Activated B cell treated with CpG ODN at 0.5 μM for 24 hours (primary cell): ENCODE measurements around the gene RNPEP. TPM values are rescaled to one million over a fixed set of nuclear protein-coding genes. Genes with fewer than 3 reads are reported as not detected.
"Not testable (repeated sequence)": the region's sequence is repeated elsewhere in the genome, so short reads cannot be mapped to it uniquely, and the experiment has no call there.

ENCODE experiments used
- ATAC-seq: fragments of 200-7000 bp; cut with Tn5 transposase; one replicate; pipeline ENCODE4 v1.10.0; 2021; ENCODE audit warnings: low read depth, mild to moderate bottlenecking, moderate library complexity
- CTCF ChIA-PET: fragments of 350-600 bp; sonication (Branson Sonifier 250); formaldehyde crosslinking; loops from one replicate; lab custom pipeline; 2021; ENCODE audit warnings: antibody characterized with exemption; lab: Charles Lee
- POLR2A ChIA-PET: fragments of 350-600 bp; sonication (Branson Sonifier 250); formaldehyde crosslinking; loops from one replicate; lab custom pipeline; 2021; ENCODE audit warnings: antibody characterized with exemption; lab: Charles Lee
- DNase-seq: peaks from one replicate; pipeline ENCODE4 v3.0.0; 2022
- H3K27ac Mint-ChIP-seq: one replicate; pipeline ENCODE4 v1.8.0; 2020; ENCODE audit warnings: mixed read lengths
- H3K27me3 Mint-ChIP-seq: one replicate; pipeline ENCODE4 v1.8.0; 2021; ENCODE audit warnings: mixed read lengths
- H3K36me3 Mint-ChIP-seq: one replicate; pipeline ENCODE4 v1.8.0; 2021; ENCODE audit warnings: low read depth, mixed read lengths
- H3K4me1 Mint-ChIP-seq: one replicate; pipeline ENCODE4 v1.8.0; 2021; ENCODE audit warnings: mixed read lengths
- H3K4me3 Mint-ChIP-seq: one replicate; pipeline ENCODE4 v1.8.0; 2020; ENCODE audit warnings: mild to moderate bottlenecking, mixed read lengths
- H3K9me3 Mint-ChIP-seq: one replicate; pipeline ENCODE4 v1.8.0; 2020; ENCODE audit warnings: mixed read lengths
- intact Hi-C: fragments of 100-400 bp; cut with micrococcal nuclease; formaldehyde crosslinking; loops from one replicate; pipeline ENCODE4 v1.15.1; 2024
- total RNA-seq: library from RNA; stranded (reverse); gene quantifications from 2 replicates; pipeline ENCODE4 v1.2.3, GENCODE V29; 2022
- TF ChIP-seq, protein P1 (sequence below): fragments of 200-600 bp; IDR thresholded peaks from one replicate; pipeline ENCODE4 v1.8.0; 2022; ENCODE audit warnings: antibody characterized with exemption, mild to moderate bottlenecking

The RNPEP gene
- total RNA-seq, 1 donor from 2014 or later: 37.3 TPM

GRCh38 chr1:201939148-201939547 is 43.3 kb upstream of the RNPEP start:
- H3K36me3 Mint-ChIP-seq: no peaks in the 10 kb centered on the region

DNA sequence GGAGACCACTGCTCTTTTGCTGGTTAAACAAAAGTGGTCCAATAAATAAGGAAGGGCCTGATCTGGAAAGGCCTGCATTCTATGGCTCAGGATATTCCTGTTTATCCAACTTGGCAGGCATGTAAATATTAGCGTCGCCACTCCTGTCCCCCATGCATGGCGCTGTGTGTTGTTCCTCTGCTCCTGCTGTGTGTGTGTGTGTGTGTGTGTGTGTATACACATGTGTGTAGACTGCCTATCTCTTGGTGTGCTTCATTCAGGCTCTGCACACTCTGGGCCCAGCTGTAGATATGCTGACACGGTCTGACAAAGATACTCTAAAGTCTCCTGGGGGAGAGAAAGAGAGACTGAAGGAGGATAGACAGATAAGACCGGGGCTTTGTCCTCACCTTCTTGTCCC is 42.9 kb upstream of the RNPEP start:
- ChIA-PET POLR2A (no interaction called here), CTCF (no interaction called here)
- Mint-ChIP-seq H3K27ac (no peak overlapping the region), H3K36me3 (no peaks in the 10 kb centered on the region), H3K4me3 (no peak overlapping the region), H3K27me3 (peaks cover 17% of the 10 kb centered on the region), H3K4me1 (no peaks in the 10 kb centered on the region), H3K9me3 (no peaks in the 10 kb centered on the region)
- TF ChIP-seq, protein P1, sequence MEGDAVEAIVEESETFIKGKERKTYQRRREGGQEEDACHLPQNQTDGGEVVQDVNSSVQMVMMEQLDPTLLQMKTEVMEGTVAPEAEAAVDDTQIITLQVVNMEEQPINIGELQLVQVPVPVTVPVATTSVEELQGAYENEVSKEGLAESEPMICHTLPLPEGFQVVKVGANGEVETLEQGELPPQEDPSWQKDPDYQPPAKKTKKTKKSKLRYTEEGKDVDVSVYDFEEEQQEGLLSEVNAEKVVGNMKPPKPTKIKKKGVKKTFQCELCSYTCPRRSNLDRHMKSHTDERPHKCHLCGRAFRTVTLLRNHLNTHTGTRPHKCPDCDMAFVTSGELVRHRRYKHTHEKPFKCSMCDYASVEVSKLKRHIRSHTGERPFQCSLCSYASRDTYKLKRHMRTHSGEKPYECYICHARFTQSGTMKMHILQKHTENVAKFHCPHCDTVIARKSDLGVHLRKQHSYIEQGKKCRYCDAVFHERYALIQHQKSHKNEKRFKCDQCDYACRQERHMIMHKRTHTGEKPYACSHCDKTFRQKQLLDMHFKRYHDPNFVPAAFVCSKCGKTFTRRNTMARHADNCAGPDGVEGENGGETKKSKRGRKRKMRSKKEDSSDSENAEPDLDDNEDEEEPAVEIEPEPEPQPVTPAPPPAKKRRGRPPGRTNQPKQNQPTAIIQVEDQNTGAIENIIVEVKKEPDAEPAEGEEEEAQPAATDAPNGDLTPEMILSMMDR: no peak
- ATAC-seq (no peak), DNase-seq (no peak)
- intact Hi-C loops: no loop called here

More at GRCh38 chr1:201939148-201939547, 43.3 kb upstream of the RNPEP start:
- ATAC-seq (no peak), DNase-seq (no peak)
- CTCF ChIA-PET: no interaction called here
- H3K27me3 Mint-ChIP-seq: peaks cover 16% of the 10 kb centered on the region
- H3K9me3 Mint-ChIP-seq: no peaks in the 10 kb centered on the region
- H3K27ac Mint-ChIP-seq: no peak overlapping the region
- POLR2A ChIA-PET: no interaction called here
- intact Hi-C loops: no loop called here
- H3K4me1 Mint-ChIP-seq: no peaks in the 10 kb centered on the region
- H3K4me3 Mint-ChIP-seq: no peak overlapping the region
- TF ChIP-seq, protein P1: no peak

GRCh38 chr1:201940316-201940715 is 42.1 kb upstream of the RNPEP start:
- CTCF ChIA-PET, H3K36me3 Mint-ChIP-seq, POLR2A ChIA-PET, ATAC-seq, H3K4me1 Mint-ChIP-seq, intact Hi-C loops, DNase-seq, H3K27ac Mint-ChIP-seq, H3K4me3 Mint-ChIP-seq, H3K9me3 Mint-ChIP-seq: not testable (repeated sequence)
- peaks cover 24% of the 10 kb centered on the region for H3K27me3 Mint-ChIP-seq

- H3K4me3 Mint-ChIP-seq: no peak overlapping the region
- no peak for ATAC-seq
- DNase-seq: no peak
- POLR2A ChIA-PET: no interaction called here
- intact Hi-C loops: no loop called here
- H3K9me3 Mint-ChIP-seq: no peaks in the 10 kb centered on the region
- no peaks in the 10 kb centered on the region for H3K36me3 Mint-ChIP-seq
- H3K4me1 Mint-ChIP-seq: peaks cover 8% of the 10 kb centered on the region
- CTCF ChIA-PET: no interaction called here
- H3K27me3 Mint-ChIP-seq: peaks cover 34% of the 10 kb centered on the region
- TF ChIP-seq, protein P1: no peak
- H3K27ac Mint-ChIP-seq: no peak overlapping the region
Observed at GRCh38 chr1:201941420-201942128, 40.9 kb upstream of the RNPEP start.

GRCh38 chr1:201942129-201942495 is 40.3 kb upstream of the RNPEP start:
- no peak overlapping the region for H3K4me3 Mint-ChIP-seq
- no peak overlapping the region for H3K27ac Mint-ChIP-seq
- DNase-seq (no peak), ATAC-seq (no peak)
- POLR2A ChIA-PET: no interaction called here
- H3K4me1 Mint-ChIP-seq: peaks cover 11% of the 10 kb centered on the region
- intact Hi-C loops: no loop called here
- peaks cover 39% of the 10 kb centered on the region for H3K27me3 Mint-ChIP-seq
- CTCF ChIA-PET: no interaction called here
- H3K36me3 Mint-ChIP-seq: no peaks in the 10 kb centered on the region
- TF ChIP-seq, protein P1: no peak
- H3K9me3 Mint-ChIP-seq: no peaks in the 10 kb centered on the region
